Uterus (tissue), 2 donors: Measurements from ENCODE around the gene ZDHHC22.

Experiments used
- CTCF ChIP-seq, 4 experiments: fragments of 200-600 bp in 2 of 4; fragments of 450-650 bp in 2 of 4; sonication (generic) in 2 of 4; IDR thresholded peaks; one replicate each; pipeline ENCODE4 v1.5.1; 2016 to 2019; ENCODE audit warnings: antibody characterized with exemption in 4 of 4, mild to moderate bottlenecking in 2 of 4, moderate library complexity in 1 of 4
- POLR2A ChIP-seq, 2 donors: fragments of 450-650 bp; IDR thresholded peaks; one replicate each; pipeline ENCODE4 v1.6.1; 2016; ENCODE audit warnings: antibody characterized with exemption in 2 of 2, mild to moderate bottlenecking in 1 of 2, moderate library complexity in 1 of 2

GRCh38 chr14:77106666-77107065 lies 34.9 kb downstream of the ZDHHC22 start:
- TF ChIP-seq CTCF (IDR thresholded peaks at IDR 0.05) (no peak), POLR2A (IDR thresholded peaks at IDR 0.05) (no peak)
